A673 (cell line): ENCODE data around the gene METTL14. TPM values are rescaled to one million over a fixed set of nuclear protein-coding genes. Genes with fewer than 3 reads are reported as not detected.

ENCODE experiments used
- BruUV-seq: library from RNA; stranded (reverse); fragments of 400-500 nt; replicated peaks from 2 replicates; lab custom pipeline; 2021; lab: Mats Ljungman, UMichigan
- CTCF ChIA-PET: fragments of 300-600 bp; sonication (Branson Sonifier 250); formaldehyde crosslinking; loops from one replicate; lab custom pipeline; 2022; ENCODE audit warnings: antibody characterized with exemption; lab: Charles Lee
- POLR2A ChIA-PET: fragments of 300-600 bp; sonication (Branson Sonifier 250); formaldehyde crosslinking; loops from one replicate; lab custom pipeline; 2022; ENCODE audit warnings: antibody characterized with exemption; ENCODE audit not compliant: low non-redundant PET; lab: Charles Lee
- DNase-seq: peaks from one replicate; pipeline ENCODE4 v3.0.0-alpha.2; 2015; ENCODE audit warnings: low spot score
- H3K27ac ChIP-seq: fragments of 200-600 bp; sonication (generic); 2 replicates; pipeline ENCODE4 v1.5.1; 2016; ENCODE audit warnings: mixed run types, low read depth, mild to moderate bottlenecking, mixed read lengths, antibody characterized with exemption, low read length; ENCODE audit not compliant: poor library complexity, severe bottlenecking
- H3K27me3 ChIP-seq: fragments of 200-600 bp; sonication (generic); replicated peaks from 2 replicates; pipeline ENCODE4 v1.6.1; 2017; ENCODE audit warnings: mixed run types, low read depth, mild to moderate bottlenecking, mixed read lengths, antibody characterized with exemption, low read length; ENCODE audit not compliant: insufficient read depth, poor library complexity
- H3K36me3 ChIP-seq: fragments of 200-600 bp; sonication (generic); 2 replicates; pipeline ENCODE4 v1.6.1; 2016; ENCODE audit warnings: mixed run types, mild to moderate bottlenecking, mixed read lengths, antibody characterized with exemption, low read length; ENCODE audit not compliant: insufficient read depth, poor library complexity, severe bottlenecking
- H3K4me1 ChIP-seq: fragments of 200-600 bp; sonication (generic); 2 replicates; pipeline ENCODE4 v1.6.1; 2017; ENCODE audit warnings: mixed run types, mild to moderate bottlenecking, mixed read lengths, antibody characterized with exemption, low read length; ENCODE audit not compliant: insufficient read depth, poor library complexity, severe bottlenecking
- H3K4me3 ChIP-seq: fragments of 200-600 bp; sonication (generic); 2 replicates; pipeline ENCODE4 v1.5.1; 2016; ENCODE audit warnings: low read depth, mixed run types, mild to moderate bottlenecking, mixed read lengths, low read length; ENCODE audit not compliant: poor library complexity, severe bottlenecking
- H3K9me3 ChIP-seq: fragments of 200-600 bp; sonication (generic); 2 replicates; pipeline ENCODE4 v1.6.1; 2016; ENCODE audit warnings: mixed run types, low read depth, mild to moderate bottlenecking, mixed read lengths, antibody characterized with exemption, low read length; ENCODE audit not compliant: poor library complexity, severe bottlenecking
- CTCF ChIP-seq: fragments of 300-800, 200-600 bp; sonication (generic); conservative IDR thresholded peaks from 2 replicates; pipeline ENCODE4 v1.5.1; 2017; ENCODE audit warnings: low read depth, mild to moderate bottlenecking, antibody characterized with exemption, low read length, moderate library complexity, mixed read lengths
- EZH2 ChIP-seq: fragments of 200-600 bp; sonication (generic); IDR thresholded peaks from 2 replicates; pipeline ENCODE4 v1.6.1; 2017; ENCODE audit warnings: borderline replicate concordance, low read depth, mild to moderate bottlenecking, mixed read lengths, antibody characterized with exemption, low read length; ENCODE audit not compliant: poor library complexity, severe bottlenecking
- intact Hi-C: fragments of 100-400 bp; cut with micrococcal nuclease; formaldehyde crosslinking; loops from one replicate; pipeline ENCODE4 v1.10.0; 2022; ENCODE audit not compliant: unreplicated experiment
- total RNA-seq: library from RNA; stranded (reverse); gene quantifications from 2 replicates; pipeline ENCODE4 v1.2.3, GENCODE V29; 2021

The METTL14 gene
- total RNA-seq, 1 experiment from 2014 or later, result 57.6 TPM

GRCh38 chr4:118739022-118739713, 54.0 kb downstream of the METTL14 start:
- TF ChIP-seq CTCF, result no peak
- TF ChIP-seq EZH2, result no peak
- no peak overlapping the region for H3K4me3 ChIP-seq
- ChIA-PET CTCF (no interaction called here), POLR2A (no interaction called here)
- no peaks in the 10 kb centered on the region for H3K4me1 ChIP-seq
- intact Hi-C loops, result no loop called here
- H3K36me3 ChIP-seq, result peaks cover 24% of the 10 kb centered on the region
- BruUV-seq, result no TSS peak
- H3K27me3 ChIP-seq, result no peaks in the 10 kb centered on the region
- no peak for DNase-seq
- no peaks in the 10 kb centered on the region for H3K9me3 ChIP-seq
- no peak overlapping the region for H3K27ac ChIP-seq

GRCh38 chr4:118740869-118741268, 55.7 kb downstream of the METTL14 start:
- CTCF ChIA-PET, result no interaction called here

GRCh38 chr4:118741301-118741855, 56.2 kb downstream of the METTL14 start:
- CTCF ChIA-PET, result no interaction called here
- POLR2A ChIA-PET, result no interaction called here
- no TSS peak for BruUV-seq

More at GRCh38 chr4:118740869-118741268, 55.7 kb downstream of the METTL14 start:
- no TSS peak for BruUV-seq
- Histone ChIP-seq H3K36me3 (peaks cover 24% of the 10 kb centered on the region), H3K27ac (no peak overlapping the region), H3K27me3 (no peaks in the 10 kb centered on the region), H3K9me3 (no peaks in the 10 kb centered on the region), H3K4me3 (no peak overlapping the region), H3K4me1 (no peaks in the 10 kb centered on the region)
- TF ChIP-seq EZH2, result no peak
- TF ChIP-seq CTCF, result peak; percentile 61
- POLR2A ChIA-PET, result no interaction called here
- peak; percentile 49 for DNase-seq
- intact Hi-C loops, result loop anchor here (2.0 to 10.0 kb wide), 3 partner anchors 150 to 544 kb away; no protein-coding TSS in a partner anchor

More at GRCh38 chr4:118741301-118741855, 56.2 kb downstream of the METTL14 start:
- no peak for DNase-seq
- no peak overlapping the region for H3K4me3 ChIP-seq
- intact Hi-C loops, result loop anchor here (2.0 to 10.0 kb wide), 3 partner anchors 149 to 543 kb away; no protein-coding TSS in a partner anchor
- H3K27me3 ChIP-seq, result no peaks in the 10 kb centered on the region
- TF ChIP-seq CTCF (no peak), EZH2 (no peak)
- H3K9me3 ChIP-seq, result no peaks in the 10 kb centered on the region
- H3K36me3 ChIP-seq, result peaks cover 24% of the 10 kb centered on the region
- no peak overlapping the region for H3K27ac ChIP-seq
- H3K4me1 ChIP-seq, result no peaks in the 10 kb centered on the region
